ENCODE data around the gene SLC35E1. TPM values are rescaled to one million over a fixed set of nuclear protein-coding genes. Genes with fewer than 3 reads are reported as not detected.

SLC35E1 gene
- total RNA-seq, 4 donors from 2014 or later = 31.0 to 56.1 (median 42.8) TPM

DNA sequence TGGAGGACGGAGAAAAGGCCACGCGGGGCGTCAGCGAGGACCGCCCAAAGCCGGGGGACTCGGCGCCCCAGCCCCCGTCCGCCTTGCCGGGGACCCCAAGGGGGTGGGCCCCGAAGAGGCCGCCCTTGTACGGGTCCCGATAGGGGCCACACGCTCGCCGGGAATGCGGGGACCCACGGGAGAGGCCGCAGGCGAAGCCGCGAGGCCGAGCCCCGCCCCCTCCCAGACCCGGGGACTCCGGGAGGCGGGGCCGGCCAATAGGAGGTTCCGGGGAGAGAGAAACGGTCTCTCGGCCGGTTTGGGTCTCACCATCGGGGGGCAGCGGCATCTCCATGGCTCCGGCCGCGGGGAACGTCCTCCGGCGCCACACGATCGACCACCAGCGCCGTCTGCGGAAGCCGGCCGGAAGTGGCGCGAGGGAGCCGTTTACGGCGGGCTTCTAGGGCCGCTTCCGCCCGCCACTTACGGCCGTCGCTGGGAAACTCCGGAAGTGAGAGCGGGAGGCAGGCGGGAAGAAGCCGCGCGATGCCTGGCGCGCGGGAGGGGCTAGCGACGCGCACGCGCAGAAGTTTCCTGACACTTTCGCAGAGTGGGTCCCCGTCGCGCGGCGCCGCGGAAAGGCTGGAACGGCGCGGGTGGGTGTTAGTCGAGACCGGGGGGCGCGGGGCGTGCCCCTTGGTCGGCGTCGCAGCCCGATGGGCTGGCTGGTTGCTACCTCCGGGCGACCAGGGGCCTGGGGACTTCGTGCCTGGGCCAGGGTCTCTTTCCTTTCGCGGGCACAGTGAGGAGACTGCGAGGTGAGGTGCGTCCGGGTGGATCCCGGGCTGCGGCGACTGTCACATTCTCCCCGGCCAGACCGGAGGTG is 29.9 kb downstream of the SLC35E1 start, which contains the start of gene CHERP:
Gene CHERP (minus strand): TSS at position 393 of the 865 bp plus-strand sequence. CDS start 59 bp downstream, at position 334.
- H3K4me3 ChIP-seq = peak within 1 kb of the TSS; percentile 80 to 100 (median 93)
- in situ Hi-C loops (cut with MboI; ENCODE audit: low pct_ligation_motif_present in 1 of 4, low pct_unique_long_range_greater_than_20kb in 1 of 4, low sequenced_read_pairs in 3 of 4) (no loop called here), intact Hi-C loops (cut with DNase I; ENCODE audit: low total_unique reads) (no loop called here)
- TF ChIP-seq POLR2AphosphoS5 (IDR thresholded peaks at IDR 0.05) (peak; percentile 88 to 95 (median 94)), CTCF (IDR thresholded peaks at IDR 0.05) (no peak), POLR2A (IDR thresholded peaks at IDR 0.05) (peak; percentile 84), EP300 (IDR thresholded peaks at IDR 0.05; ENCODE audit: low read depth) (no peak)
- WGBS, 2 donors (ENCODE audit: low coverage in 1 of 2) = 1% methylated on average over 70 of the region's 108 CpGs; no CpG with 5 or more reads in 1 of the 2 donors
- DNase-seq = peak; percentile 95
- H3K9me3 ChIP-seq = no peaks in the 10 kb centered on the region
- peaks cover 0 to 5% (median 0%) of the 10 kb centered on the region in 4 donors for H3K36me3 ChIP-seq
- H3K27ac ChIP-seq = peak within 1 kb of the TSS; percentile 89 to 95 (median 94)
- H3K4me1 ChIP-seq = peaks cover 19 to 35% (median 29%) of the 10 kb centered on the region in 4 donors
- no peaks in the 10 kb centered on the region for H3K27me3 ChIP-seq

GRCh38 chr19:16541526-16542044 is 30.6 kb downstream of the SLC35E1 start:
- TF ChIP-seq POLR2A (IDR thresholded peaks at IDR 0.05) (no peak), POLR2AphosphoS5 (IDR thresholded peaks at IDR 0.05) (no peak), CTCF (IDR thresholded peaks at IDR 0.05) (no peak), EP300 (IDR thresholded peaks at IDR 0.05; ENCODE audit: low read depth) (no peak)
- intact Hi-C loops (cut with DNase I; ENCODE audit: low total_unique reads) = no loop called here

DNA sequence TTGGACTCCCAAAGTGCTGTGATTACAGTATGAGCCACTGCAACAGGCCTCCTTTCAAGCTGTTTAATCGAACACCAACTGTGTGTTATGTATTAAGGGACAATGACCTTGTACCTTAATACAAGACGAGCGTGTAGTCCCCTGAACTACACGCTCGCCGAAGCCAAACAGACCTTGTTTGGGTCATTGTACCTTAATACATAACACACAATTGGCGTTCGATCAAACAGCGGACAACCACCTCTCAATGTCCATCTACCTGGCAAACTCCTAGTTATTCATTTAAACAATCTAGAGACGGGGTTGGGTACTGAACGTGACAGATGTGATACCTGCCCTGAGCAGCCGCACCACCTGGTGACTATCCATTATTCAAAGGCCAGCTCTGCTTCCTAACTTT is 31.3 kb downstream of the SLC35E1 start:
- TF ChIP-seq CTCF (IDR thresholded peaks at IDR 0.05) (no peak), EP300 (IDR thresholded peaks at IDR 0.05; ENCODE audit: low read depth) (no peak), POLR2AphosphoS5 (IDR thresholded peaks at IDR 0.05) (no peak), POLR2A (IDR thresholded peaks at IDR 0.05) (no peak)
- peak overlapping the region in 2 of 4 donors; percentile 93 to 94 for H3K27ac ChIP-seq
- DNase-seq = no peak
- H3K9me3 ChIP-seq = no peaks in the 10 kb centered on the region
- WGBS, 2 donors (ENCODE audit: low coverage in 1 of 2) = 64 to 83% methylated on average over 6 to 12 of the region's 12 CpGs
- in situ Hi-C loops (cut with MboI; ENCODE audit: low pct_ligation_motif_present in 1 of 4, low pct_unique_long_range_greater_than_20kb in 1 of 4, low sequenced_read_pairs in 3 of 4) (no loop called here), intact Hi-C loops (cut with DNase I; ENCODE audit: low total_unique reads) (no loop called here)
- H3K27me3 ChIP-seq = no peaks in the 10 kb centered on the region
- H3K4me3 ChIP-seq = peak overlapping the region in 2 of 4 donors; percentile 88 to 100
- H3K36me3 ChIP-seq = peaks cover 0 to 5% (median 0%) of the 10 kb centered on the region in 4 donors
- H3K4me1 ChIP-seq = peaks cover 19 to 35% (median 29%) of the 10 kb centered on the region in 4 donors

More at GRCh38 chr19:16541526-16542044, 30.6 kb downstream of the SLC35E1 start:
- 1% methylated on average over 29 of the region's 29 CpGs; no CpG with 5 or more reads in 1 of the 2 donors for whole genome bisulfite sequencing, 2 donors (ENCODE audit: low coverage in 1 of 2)
- peak overlapping the region; percentile 80 to 100 (median 93) for H3K4me3 ChIP-seq
- in situ Hi-C loops (cut with MboI; ENCODE audit: low pct_ligation_motif_present in 1 of 4, low pct_unique_long_range_greater_than_20kb in 1 of 4, low sequenced_read_pairs in 3 of 4) = no loop called here
- H3K27ac ChIP-seq = peak overlapping the region; percentile 89 to 95 (median 94)
- H3K27me3 ChIP-seq = no peaks in the 10 kb centered on the region
- H3K36me3 ChIP-seq = peaks cover 0 to 5% (median 0%) of the 10 kb centered on the region in 4 donors
- peaks cover 19 to 35% (median 29%) of the 10 kb centered on the region in 4 donors for H3K4me1 ChIP-seq
- DNase-seq = no peak
- H3K9me3 ChIP-seq = no peaks in the 10 kb centered on the region

- in situ Hi-C loops (cut with MboI; ENCODE audit: low pct_ligation_motif_present in 1 of 4, low pct_unique_long_range_greater_than_20kb in 1 of 4, low sequenced_read_pairs in 3 of 4) = no loop called here
- H3K27ac ChIP-seq = no peak overlapping the region
- TF ChIP-seq CTCF (IDR thresholded peaks at IDR 0.05) = no peak
- TF ChIP-seq POLR2A (IDR thresholded peaks at IDR 0.05) = no peak
- no peak for TF ChIP-seq EP300 (IDR thresholded peaks at IDR 0.05; ENCODE audit: low read depth)
- no peak for TF ChIP-seq POLR2AphosphoS5 (IDR thresholded peaks at IDR 0.05)
- H3K27me3 ChIP-seq = no peaks in the 10 kb centered on the region
- no peaks in the 10 kb centered on the region for H3K9me3 ChIP-seq
- H3K4me3 ChIP-seq = no peak overlapping the region
- WGBS, 2 donors (ENCODE audit: low coverage in 1 of 2) = 92 to 100% methylated on average over 9 to 13 of the region's 13 CpGs
- peaks cover 11 to 24% (median 18%) of the 10 kb centered on the region in 4 donors for H3K4me1 ChIP-seq
- intact Hi-C loops (cut with DNase I; ENCODE audit: low total_unique reads) = no loop called here
- DNase-seq = no peak
- H3K36me3 ChIP-seq = peaks cover 0 to 35% (median 14%) of the 10 kb centered on the region in 4 donors
Observed at GRCh38 chr19:16537111-16537510, 35.1 kb downstream of the SLC35E1 start.

Data from transverse colon (tissue), 4 donors.